KBM-7 (cell line): ENCODE results near the gene HEATR1.

Experiments
- DNase-seq: peaks from one replicate; pipeline ENCODE4 v3.0.0-alpha.2; 2015
- in situ Hi-C: fragments of 300-500 bp; cut with MboI; formaldehyde crosslinking; loops from 2 replicates; pipeline ENCODE4 v1.14.3; 2020; ENCODE audit warnings: low sequenced_read_pairs, low pct_unique_long_range_greater_than_20kb, mixed read lengths

Gene HEATR1

DNA sequence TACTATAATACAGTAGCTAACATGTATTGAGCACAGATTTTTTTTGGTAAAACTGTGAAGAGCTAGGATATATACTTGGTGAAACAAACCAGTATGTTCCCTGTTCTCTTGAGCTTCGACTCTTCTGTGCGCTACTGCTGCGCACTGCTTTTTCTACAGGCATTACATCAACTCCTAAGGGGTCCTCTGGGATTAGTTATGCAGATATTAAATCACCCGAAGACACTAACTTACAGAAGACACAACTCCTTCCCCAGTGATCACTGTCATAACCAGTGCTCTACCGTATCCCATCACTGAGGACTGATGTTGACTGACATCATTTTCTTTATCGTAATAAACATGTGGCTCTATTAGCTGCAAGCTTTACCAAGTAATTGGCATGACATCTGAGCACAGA is 55.9 kb downstream of the HEATR1 start:
- in situ Hi-C loops, result no loop called here
- DNase-seq, result no peak

DNA sequence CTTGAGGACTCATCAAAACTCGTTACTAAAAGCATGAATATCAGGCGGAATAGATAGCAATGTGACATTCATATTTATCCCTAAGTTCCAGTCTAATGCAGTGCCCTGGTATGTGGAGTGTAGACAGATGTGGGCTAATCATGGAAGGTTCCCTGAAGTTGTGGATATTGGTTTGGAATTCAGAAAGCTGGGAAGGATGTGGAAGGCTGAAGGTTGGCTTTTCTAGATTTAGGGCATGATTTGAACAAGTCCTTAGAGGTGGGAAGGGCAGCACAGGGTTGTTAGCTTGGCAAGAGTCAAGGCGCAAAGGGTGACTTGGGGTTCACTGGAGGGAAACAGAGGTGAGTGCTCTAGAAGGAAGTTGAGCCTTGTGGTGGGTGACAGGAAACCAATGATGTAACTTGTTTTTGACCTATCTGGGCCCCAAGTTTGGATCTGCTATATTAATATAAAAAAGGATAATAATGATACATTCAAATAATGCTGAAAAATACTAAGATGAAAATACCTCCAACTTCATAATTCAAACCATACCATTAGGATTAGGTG is 58.6 kb downstream of the HEATR1 start:
- no peak for DNase-seq
- in situ Hi-C loops, result no loop called here

DNA sequence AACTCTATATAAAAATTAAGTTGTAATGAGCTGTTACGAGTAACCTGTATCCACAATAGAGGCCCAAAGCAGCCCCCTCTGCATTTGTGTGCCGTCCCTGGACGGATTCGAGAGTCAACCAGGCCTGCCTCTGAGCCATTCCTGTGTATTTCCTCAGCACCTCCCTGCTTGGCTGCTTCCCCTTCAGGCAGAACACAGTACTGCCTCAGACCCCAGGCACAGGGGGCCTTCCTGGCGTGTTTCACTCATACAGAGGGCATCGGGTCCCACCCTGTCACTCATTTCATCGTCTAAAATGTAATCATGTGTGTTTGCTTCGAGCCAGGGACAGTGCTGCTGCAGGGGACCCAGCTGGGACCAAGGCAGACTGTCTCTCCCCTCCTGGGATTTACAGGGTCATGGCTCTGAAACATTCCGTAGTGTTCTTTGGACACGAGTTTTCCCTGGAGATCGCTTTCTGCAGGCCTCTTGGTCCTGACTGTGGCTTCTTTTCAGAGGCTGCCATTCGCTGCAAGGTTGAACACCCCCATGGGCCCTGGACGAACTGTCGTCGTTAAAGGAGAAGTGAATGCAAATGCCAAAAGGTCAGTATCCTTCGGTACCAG is 61.1 kb downstream of the HEATR1 start:
- DNase-seq, result no peak
- in situ Hi-C loops, result no loop called here

DNA sequence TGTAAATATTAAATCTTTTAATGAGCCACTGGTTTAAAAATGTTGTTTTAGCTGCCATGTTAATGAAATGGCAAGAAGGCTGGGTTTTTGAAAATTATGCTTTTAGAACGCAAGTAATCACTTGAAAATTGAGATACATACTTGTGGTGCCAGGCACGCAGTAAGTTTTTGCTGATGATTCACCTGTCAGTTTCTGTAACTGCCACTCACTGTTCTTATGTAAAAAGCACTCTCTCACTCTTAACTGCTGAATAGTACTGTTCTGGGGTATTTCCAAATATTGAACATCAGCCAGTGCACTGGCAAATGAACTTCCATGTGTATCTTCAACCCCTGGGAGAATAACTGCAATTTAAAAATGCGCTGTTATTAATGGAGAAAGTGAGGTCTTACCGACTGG is 62.6 kb downstream of the HEATR1 start:
- in situ Hi-C loops, result no loop called here
- no peak for DNase-seq

DNA sequence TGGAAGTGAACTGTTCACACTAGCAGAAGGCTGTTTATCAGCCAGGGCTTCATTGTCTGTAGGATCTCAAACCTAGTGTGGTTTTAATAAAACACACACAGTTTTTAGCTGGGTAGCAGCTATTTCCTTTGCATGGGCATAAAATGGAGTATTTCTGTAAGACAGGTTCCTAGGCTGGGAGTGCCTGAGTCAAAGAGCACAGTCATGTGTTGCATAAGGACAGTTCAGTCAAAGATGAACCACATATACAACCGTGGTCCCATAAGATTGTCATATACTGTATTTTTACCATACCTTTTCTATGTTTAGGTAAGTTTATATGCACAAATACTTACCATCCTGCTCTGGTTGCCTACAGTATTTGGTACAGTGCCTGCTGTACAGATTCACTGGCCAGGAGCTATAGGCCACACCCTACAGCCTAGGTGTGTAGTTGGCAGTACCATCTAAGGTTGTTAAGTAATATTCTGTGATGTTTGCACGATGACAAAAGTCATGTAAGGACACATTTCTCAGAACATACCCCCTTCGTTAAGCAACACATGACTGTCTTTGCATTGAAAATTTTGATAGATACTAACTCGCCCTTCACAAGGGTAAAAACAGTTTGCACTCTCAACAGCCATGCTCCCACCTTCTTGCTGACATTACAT is 63.4 kb downstream of the HEATR1 start:
- DNase-seq, result no peak
- in situ Hi-C loops, result no loop called here

DNA sequence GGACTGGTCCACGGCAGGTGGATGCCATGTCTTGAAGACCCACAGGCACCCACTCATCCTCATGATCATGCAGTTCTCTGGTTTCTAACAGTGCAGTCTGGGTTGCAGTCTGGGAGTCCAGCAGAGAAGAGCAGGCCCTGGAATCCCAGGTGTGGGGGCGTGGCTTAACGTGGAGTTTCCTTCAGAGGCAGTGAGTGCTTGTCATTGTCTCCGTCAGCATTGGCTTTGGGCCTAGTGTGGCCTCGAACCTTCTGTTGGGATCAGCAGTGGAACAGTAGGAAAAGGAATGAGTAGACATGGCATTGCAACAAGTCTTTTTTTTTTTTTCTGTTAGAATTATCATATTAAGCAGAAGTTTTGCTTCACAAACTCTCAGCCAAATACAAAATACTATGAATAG is 67.8 kb downstream of the HEATR1 start:
- in situ Hi-C loops, result no loop called here
- DNase-seq, result no peak

DNA sequence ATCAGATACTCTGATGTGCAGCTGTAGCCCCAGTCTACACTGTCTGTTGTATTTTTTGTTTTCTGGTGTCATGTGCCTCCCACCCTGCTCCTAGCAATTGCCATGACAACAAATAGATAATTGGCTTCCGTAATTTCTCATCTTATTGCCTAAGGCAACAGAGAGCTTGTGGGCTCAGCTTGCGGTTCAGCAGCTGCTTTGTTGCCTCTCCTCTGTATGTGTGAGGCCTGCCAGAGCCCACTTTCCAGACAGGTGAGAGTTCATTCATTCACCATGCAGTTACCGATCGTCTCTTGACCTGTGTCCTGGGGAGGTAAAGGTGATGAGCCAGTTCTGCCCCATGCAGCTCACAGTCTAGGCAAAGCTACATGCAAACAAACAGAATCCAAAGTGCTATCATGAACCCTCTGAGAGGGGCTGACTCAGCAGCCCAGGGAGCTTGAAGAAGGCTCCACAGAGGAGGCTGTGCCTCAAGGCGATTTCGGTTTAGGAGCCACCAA is 68.6 kb downstream of the HEATR1 start:
- in situ Hi-C loops, result no loop called here
- DNase-seq, result no peak

DNA sequence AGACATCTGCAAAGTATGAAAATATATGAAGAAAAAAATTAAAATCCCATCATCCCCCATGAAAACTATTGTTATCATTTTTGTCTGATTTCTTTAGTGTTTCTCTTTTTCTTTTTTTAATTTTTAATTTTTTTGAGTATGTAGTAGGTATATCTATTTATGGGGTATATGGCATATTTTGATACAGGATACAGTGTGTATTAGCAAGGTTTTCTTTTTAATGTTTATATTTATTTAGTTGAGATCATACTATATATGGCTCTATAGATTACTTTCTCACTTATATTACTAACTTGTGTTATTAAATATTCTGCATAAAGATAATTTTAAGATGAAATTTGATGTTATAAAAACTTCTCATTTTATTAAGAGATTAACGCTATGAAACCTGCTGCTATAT is 69.1 kb downstream of the HEATR1 start:
- in situ Hi-C loops, result no loop called here
- DNase-seq, result no peak

DNA sequence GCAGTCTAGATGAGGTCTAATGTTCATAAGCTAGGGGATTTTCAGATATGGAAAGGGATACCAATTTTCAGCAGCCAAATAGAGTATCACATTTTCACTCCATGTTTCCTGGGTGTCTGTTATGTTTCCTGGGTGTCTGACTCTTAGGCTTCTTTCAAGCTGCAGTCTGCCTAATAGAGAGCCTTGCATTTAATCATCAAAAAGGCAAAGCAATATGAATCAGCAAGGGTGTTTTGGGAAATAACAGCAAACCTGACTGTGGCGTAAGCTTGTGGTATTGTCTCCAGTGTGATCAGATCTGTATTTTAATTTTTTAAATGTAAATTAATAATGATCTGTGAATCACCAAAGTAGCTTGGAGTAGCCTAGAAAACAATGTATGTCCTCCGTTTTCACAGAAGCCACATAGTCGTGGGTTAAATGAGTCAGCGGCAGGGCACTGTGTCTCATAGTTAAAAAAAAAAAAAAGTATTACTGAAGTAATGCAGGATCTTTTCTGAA is 70.1 kb downstream of the HEATR1 start:
- in situ Hi-C loops, result no loop called here
- DNase-seq, result no peak

DNA sequence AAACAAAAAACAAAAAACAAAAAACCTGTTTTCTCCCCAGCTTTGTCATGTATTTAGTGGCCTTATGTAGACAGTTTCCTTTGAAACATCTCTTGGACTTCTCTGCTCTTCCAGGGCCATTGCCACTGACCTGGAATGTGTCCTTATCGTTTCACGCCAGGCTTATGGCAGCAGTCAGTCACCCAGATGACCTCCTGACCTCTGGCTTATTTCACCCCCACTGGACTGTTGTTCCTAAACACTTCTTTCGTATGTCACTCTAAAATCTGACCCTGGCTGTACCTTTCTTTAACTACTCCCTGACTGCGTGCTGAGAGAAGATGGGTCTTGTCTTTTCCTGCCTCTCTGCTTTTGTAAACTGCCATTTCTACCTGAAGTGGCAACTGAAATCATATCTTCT is 71.5 kb downstream of the HEATR1 start:
- no peak for DNase-seq
- in situ Hi-C loops, result no loop called here

DNA sequence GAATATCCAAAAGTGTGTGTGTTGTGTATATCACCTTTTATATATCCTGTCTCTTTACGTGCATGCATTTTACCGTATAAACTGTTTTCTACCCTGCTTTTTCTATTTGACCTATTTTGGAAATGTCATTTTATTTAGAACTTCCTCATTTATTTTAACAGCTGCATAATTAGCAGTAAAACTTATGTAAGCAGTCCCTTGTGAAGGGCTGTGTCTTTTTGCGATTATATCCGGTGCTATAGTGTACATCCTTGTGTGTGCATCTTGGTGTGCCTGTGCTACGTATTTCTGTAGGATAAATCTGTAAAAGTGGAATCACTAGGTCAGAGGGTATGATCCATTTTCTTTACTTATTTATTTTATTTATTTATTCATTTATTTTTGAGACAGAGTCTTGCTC is 73.4 kb downstream of the HEATR1 start:
- in situ Hi-C loops, result no loop called here
- no peak for DNase-seq

DNA sequence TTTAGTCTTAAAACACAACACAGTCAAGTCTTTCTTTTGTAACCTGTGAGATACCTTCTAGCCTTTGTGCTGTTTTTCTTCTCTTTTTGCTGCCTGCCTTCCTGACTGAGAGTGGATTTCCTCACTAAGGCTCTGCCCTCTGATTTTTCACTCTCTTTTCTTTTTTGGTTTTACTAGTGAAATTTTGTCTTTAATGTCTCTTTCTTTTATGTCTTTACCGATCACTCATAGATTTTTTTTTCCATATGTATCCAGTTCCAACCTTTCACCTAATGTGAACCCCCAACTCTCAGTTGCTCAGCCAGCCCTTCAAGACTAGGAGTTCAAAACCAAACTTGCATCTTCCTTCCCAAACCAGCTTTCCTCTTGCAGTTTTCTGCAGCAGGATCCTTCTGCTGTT is 74.0 kb downstream of the HEATR1 start:
- DNase-seq, result no peak
- in situ Hi-C loops, result no loop called here

DNA sequence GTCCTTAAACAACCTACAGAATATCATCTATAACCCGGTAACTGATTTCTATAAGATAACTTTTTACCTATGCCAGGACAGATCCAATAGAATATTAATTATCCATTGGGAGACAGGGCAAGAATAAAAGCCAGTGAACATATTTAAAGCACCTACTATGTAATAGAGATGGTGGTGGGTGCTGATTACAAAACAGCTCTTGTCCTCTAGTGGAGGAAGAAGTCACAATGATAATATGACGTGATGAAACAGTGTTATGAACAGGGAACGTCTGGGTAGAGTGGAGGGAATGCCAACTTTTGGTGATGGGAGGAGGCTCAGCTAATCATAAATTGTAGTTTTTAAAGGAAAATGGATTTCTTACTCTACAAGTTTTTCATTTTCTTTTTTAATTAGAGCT is 78.2 kb downstream of the HEATR1 start:
- in situ Hi-C loops, result no loop called here
- DNase-seq, result no peak

DNA sequence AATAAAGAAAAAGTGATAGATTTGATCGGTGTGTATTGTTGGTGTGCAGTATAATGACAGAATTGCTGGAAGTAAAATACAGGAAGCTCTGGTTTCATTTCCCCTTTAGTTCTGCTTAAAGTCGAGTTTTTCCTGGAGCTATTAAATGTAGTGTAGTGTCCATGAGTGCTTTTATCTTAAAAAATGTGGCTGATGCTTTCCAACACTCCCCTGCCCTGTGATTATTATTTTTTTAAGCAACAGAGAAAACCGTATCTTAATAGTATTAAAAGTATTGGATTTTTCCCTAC is 79.5 kb downstream of the HEATR1 start:
- in situ Hi-C loops, result no loop called here
- DNase-seq, result no peak

DNA sequence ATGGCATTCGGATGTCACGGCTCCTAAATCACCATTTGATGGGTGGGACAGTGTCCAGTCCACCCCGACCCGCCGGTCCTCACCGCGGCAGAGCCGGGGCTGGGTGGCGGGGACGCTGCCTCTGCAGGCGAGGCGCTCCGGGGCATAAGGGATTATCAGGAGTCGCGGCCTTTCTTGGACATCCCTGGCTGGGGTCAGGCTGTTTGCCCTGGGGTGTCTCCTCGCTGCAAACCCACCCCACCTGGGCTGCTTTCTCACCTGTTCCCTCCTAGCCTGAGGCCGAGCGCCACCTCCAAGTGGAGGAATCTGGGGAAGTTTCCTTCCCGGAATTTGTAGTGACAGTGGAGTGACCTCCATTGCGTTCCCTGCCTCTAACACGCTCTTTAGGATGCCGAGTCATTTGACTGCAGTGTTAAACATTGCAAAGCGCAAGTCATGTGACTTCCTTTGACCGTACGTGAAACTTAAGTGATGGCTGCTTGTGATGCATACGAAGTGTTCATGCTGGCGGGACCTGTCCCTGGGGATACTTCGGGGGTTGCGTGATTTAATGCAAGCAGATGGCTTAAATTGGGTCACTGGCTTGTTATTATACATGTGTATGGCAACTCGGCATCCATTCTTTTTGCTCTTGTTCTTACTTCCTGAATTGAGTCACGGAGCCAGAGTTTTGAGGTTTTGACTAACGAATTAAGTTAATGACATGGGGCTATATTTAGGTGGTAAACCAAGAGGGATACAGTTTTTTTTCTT is 80.0 kb downstream of the HEATR1 start:
- in situ Hi-C loops, result no loop called here
- DNase-seq, result peak; percentile 69

DNA sequence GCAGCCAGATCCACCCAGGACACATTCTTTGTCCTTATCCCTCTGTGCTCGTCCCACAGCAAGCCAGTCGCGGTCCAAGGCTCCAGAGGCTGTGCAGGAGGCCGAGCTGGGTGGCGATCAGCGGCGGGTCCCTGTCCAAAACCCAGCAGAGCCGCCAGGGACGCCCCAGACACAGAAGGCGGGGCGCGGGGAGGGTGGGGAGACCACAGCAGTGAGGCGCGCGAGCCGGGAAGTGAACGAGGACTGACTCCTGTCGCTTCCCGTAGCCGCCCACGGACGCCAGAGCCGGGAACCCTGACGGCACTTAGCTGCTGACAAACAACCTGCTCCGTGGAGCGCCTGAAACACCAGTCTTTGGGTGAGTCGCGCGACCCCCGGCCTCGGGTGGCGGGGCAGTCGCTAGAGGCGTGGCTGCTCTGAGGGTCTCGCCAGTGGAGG is 80.6 kb downstream of the HEATR1 start, which contains the start of gene LGALS8:
Gene LGALS8, plus strand, starts transcription at position 279 of the 438 bp plus-strand sequence. CDS start 2,089 bp downstream, outside the sequence.
- in situ Hi-C loops, result no loop called here
- peak; percentile 76 for DNase-seq

DNA sequence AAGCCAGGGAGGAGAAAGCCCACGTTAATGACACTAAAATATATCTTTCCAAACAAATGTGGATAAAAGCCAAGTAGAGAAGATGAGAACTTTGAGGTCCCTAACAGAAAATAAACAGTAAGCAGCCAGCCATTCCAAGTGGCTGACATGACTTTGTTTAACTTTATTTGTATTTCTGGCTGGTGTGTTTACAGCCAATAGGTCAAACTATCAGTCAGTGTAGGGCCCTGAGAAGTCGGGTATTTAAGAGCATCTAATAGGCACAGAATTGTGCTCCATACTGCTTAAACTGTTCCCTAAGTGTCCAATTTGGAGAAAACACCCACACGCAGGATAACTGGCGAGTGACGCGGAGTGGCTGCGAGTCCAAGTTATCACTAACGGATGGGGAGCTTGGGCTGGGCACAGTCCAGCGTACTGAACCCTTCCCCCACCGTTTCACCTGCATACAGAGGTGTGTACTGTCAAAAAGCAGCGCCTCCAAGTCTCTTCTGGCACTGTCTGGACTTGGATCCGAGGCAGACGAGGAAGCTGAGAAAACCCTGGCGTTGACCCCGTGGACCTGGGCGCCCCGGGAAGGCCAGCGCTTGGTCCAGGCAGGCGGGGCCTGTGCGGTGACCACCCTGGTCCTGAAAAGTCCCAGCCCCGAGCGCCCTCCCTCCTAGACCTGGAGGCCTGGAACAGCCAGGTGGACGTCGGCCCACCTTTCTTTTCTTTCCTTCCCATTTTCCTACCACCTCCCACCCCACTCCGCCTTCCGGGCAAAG is 81.2 kb downstream of the HEATR1 start:
- in situ Hi-C loops, result no loop called here
- DNase-seq, result no peak

DNA sequence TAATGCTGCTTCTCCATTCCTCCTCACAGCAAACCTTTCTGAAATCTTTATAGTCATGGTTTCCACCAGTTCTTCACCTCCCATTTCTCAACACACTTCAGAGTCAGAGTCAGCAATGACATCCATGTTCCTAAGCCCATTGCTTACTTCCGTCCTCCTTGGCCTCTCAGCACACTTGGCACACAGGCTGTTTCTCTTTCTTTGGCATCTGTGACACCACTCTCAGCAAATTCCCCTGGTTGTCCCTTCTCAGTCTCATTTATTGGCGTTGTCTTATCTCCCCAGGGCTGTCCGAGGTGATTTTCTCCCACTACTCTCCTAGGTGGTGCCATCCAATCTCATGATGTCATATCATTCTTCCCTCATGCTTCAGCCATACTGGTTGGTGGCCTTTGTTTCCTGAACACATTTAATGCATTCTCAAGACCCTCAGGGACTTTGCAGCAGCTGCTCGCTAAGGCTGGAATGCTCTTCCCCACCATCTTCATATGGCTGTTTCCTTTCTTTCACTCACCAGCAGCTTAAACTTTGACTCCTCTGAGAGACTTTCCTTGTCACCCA is 83.8 kb downstream of the HEATR1 start:
- in situ Hi-C loops, result no loop called here
- DNase-seq, result no peak

DNA sequence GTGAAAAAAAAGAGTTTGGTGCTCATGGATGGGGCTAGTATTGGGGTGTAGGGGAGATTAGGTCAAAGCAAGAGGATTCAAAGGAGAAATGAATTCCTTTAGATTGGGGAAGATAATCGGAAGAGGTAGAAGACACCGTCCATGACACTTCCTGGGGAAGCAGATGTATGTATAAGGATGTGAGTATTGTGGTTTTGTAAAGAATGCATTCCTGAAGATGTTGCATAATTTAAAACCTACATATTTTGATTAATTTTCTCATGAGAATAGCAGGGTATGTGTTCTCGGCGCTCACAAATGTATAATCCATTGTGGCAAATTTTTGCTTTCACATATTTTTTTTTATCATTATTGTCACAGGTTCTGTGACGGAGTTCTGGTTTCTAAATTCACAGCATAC is 86.0 kb downstream of the HEATR1 start:
- in situ Hi-C loops, result no loop called here
- peak; percentile 49 for DNase-seq
